Mucosa of gallbladder (tissue), 1 donor: ENCODE data around the gene HELZ2. TPM values are rescaled to one million over a fixed set of nuclear protein-coding genes. Genes with fewer than 3 reads are reported as not detected.

Experiments used
- DNase-seq: peaks from one replicate; pipeline ENCODE4 v3.0.0-alpha.2; 2020; ENCODE audit warnings: low spot score
- total RNA-seq: library from RNA; stranded (reverse); gene quantifications from one replicate; pipeline ENCODE4 v1.2.1, GENCODE V29; 2021
- donor health status: DM: no; HTN: no; CAD: no.

HELZ2 gene
- total RNA-seq, 1 donor from 2014 or later: 48.9 TPM

DNA sequence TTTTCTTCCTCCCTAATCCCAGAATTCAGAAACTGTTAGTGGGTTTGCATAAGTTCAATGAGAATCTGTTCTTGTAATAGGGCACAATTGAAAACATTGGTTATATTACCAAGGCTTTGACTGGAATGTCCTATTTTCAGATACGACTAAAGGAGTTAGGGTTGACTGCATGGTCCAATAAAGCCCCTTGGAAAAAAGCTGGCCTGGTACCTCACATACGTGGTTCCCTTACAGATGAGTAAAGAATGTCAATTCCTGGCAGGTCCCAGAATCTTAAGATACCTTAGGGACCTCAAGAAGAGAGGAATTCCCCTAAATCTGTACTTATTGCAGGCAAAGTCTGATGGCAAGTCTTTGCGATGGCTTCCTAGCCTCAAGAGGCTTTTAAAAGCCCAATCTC lies 48.9 kb downstream of the HELZ2 start:
- no peak for DNase-seq

Other genes with a start within 250 kb of the HELZ2 start
- gene CHRNA4, start 212.9 kb downstream of the HELZ2 start, total RNA-seq: not detected
- 0.46 TPM for gene KCNQ2, start 101.6 kb downstream of the HELZ2 start, total RNA-seq
- gene EEF1A2, start 75.2 kb downstream of the HELZ2 start, total RNA-seq: 56.3 TPM
- 793 TPM for gene PPDPF, start 53.5 kb downstream of the HELZ2 start, total RNA-seq
- 11.0 TPM for gene PTK6, start 36.9 kb downstream of the HELZ2 start, total RNA-seq
- not detected for gene SRMS, start 26.5 kb downstream of the HELZ2 start, total RNA-seq
- 1.4 TPM for gene FNDC11, start 20.1 kb downstream of the HELZ2 start, total RNA-seq
- gene GMEB2, start 52.9 kb upstream of the HELZ2 start, total RNA-seq: 12.1 TPM
- 11.1 TPM for gene STMN3, start 79.2 kb upstream of the HELZ2 start, total RNA-seq
- 30.2 TPM for gene RTEL1, start 84.1 kb upstream of the HELZ2 start, total RNA-seq
- 3.2 TPM for gene TNFRSF6B, start 122.4 kb upstream of the HELZ2 start, total RNA-seq
- 52.2 TPM for gene ARFRP1, start 133.7 kb upstream of the HELZ2 start, total RNA-seq
- gene ZGPAT, start 133.8 kb upstream of the HELZ2 start, total RNA-seq: 34.7 TPM
- 14.8 TPM for gene LIME1, start 162.4 kb upstream of the HELZ2 start, total RNA-seq
- 93.6 TPM for gene SLC2A4RG, start 165.5 kb upstream of the HELZ2 start, total RNA-seq